DMS 273 (cell line): ENCODE measurements around the gene DMWD.
A peak's percentile ranks its signal among the peaks of the same experiment; 100 is the strongest.
"Not testable (repeated sequence)": the region's sequence is repeated elsewhere in the genome, so short reads cannot be mapped to it uniquely, and the experiment has no call there.

Experiments
- DNase-seq: peaks from one replicate; lab custom pipeline; 2025; ENCODE audit not compliant: unreplicated experiment; lab: John Stamatoyannopoulos, UW

Gene DMWD

DNA sequence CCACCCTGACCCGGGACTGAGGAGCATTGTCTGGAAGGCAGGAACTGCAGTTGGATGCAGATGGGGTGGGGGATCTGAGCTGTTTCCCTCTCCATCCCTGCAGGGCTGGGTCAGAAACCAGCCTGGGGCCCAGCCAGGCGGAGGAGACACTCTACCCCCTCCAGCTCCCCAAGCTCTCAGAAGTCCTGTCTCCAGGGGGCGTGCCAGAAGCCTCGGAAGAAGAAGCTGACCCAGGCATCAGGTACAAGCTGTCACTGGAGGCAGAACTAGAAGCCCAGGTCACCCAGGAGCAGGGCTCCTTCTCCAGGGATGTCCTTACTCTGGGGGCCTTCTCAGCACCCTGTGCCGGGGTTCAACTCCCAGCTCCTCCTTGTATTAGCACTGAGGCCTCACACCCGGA lies 39.1 kb downstream of the DMWD start:
- DNase-seq, result no peak

DNA sequence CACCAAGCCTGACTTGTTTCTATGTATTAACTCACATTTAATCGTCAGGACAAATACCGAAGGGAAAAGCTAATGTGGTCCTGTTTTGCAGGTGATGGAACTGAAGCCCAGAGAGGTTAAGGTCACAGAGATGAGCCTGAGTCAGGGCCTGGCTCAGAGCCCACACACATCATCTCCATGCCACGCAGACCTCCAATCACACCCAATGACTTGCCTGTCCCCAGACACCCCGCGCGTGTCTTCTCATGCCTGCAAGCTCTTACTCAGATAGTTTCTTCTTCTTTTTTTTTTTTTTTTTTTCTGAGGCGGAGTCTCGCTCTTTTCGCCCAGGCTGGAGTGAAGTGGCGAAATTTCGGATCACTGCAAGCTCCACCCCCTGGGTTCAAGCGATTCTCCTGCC lies 40.0 kb downstream of the DMWD start:
- no peak for DNase-seq

DNA sequence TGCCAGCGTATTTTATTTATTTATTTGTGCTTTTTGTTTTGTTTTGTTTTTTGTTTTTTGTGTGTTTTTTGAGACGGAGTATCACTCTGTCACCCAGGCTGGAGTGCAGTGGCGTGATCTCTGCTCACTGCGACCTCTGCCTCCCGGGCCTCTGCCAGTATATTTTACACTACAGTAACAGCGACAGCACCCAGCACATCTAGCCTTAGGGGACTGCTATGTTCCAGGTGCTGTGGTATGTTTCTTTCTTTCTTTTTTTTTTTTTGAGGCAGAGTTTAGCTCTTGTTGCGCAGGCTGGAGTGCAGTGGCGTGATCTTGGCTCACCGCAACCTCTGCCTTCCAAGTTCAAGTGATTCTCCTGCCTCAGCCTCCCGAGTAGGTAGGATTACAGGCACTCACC lies 41.2 kb downstream of the DMWD start:
- DNase-seq, result not testable (repeated sequence)

DNA sequence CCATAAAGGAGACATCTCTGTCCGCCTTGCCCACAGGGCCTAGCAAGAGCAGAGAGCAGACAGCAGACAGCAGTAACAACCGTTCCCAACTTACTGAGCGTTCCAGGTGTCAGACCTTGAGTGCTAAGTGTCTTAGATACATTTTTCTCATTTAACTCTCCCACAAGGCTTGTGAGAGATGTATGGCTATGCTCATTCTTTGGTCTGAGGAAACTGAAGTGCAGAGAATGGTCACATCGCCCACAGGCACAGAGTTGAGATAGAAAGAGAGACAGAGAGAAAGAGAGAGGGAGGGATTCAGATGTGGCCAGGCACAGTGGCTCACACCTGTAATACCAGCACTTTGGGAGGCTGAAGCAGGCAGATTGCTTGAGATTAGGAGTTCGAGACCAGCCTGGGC lies 45.1 kb downstream of the DMWD start:
- DNase-seq, result no peak

DNA sequence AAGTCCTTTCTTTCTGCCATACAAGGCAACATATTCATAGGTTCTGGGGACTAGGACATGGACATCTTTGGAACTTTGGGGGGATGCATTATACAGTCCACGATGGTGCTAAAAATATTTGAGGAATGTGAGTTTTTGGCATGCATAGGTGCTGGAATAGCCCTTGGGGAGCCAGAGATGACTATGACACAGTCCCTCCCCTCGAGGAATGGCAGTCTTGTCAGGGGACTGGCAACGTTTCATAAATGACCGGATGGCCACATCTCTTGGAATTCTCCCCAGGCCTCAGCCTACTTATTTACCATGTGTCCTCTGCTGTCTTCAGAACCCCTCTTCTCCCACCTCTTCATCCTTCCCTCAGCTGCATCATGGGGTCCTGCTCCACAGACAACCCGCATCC lies 45.8 kb downstream of the DMWD start:
- DNase-seq, result no peak

DNA sequence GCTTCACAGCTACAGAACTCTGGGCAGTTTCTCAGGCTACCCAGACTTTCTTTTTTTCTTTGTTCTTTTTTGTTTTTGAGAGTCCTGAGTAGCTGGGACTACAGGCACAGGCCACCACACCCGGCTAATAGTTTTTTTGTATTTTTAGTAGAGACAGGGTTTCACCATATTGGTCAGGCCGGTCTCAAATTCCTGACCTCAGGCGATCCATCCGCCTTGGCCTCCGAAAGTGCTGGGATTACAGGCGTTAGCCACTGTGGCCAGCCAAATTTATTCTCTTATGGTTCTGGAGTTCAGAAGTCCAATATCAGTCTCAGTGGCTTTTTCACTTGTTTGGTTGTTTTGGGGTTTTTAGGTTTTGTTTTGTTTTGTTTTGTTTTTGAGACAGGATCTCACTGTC lies 47.0 kb downstream of the DMWD start:
- no peak for DNase-seq

DNA sequence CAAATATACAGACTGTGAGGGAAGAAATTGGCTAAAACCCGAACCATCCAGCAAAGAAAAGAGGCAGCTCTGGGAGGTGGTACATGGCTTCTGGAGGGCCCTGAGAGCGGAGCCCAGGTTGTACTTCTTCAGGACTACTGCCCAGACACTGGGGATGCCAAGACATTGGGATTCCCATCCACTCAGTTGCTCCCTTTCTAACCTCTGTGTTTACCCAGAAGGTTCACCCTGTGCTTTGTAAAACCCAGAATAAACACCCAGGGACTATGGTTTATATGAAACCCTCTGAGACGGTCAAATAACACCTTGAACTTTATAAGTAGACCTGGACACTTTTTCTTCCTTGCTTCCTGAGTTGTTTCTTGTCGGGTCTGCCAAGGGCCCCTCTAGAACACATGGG lies 49.7 kb downstream of the DMWD start:
- DNase-seq, result no peak

DNA sequence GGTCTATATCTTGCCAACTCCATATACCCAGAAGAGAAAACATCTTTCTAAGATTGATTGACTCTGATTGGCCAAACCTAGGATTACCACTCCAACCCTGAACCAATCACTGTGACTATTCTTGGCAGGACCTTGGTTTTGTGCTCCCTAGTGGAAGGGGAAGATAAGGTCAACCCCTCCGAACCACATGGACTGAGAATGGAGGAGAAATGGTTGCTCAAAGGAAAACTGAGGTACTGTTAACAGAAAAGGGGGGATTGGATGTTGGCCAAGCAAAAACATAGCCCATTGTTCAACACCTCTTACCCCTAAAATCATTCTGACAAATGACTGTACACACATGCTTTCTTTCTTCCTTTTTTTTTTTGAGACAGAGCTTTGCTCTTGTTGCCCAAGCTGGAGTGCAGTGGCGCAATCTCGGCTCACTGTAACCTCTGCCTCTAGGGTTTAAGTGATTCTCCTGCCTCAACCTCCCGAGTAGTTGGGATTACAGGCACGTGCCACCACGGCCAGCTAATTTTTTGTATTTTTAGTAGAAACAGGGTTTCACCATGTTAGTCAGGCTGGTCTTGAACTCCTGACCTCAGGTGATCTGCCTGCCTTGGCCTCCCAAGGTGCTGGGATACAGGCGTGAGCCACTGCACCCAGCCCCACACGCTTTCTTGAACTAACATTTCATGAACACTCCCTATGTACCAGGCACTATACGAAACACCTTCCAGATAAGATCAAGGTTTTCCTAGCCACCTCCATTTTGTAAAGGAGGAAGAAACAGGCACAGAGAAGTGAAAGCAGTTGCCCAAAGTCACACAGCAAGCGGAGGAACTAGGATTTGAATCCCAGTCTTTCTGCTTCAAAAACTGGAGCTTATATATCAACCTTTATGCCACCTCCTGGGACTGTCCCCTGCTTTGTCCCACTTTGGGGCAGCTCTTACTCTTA lies 52.9 kb downstream of the DMWD start:
- peak; percentile 40 for DNase-seq

DNA sequence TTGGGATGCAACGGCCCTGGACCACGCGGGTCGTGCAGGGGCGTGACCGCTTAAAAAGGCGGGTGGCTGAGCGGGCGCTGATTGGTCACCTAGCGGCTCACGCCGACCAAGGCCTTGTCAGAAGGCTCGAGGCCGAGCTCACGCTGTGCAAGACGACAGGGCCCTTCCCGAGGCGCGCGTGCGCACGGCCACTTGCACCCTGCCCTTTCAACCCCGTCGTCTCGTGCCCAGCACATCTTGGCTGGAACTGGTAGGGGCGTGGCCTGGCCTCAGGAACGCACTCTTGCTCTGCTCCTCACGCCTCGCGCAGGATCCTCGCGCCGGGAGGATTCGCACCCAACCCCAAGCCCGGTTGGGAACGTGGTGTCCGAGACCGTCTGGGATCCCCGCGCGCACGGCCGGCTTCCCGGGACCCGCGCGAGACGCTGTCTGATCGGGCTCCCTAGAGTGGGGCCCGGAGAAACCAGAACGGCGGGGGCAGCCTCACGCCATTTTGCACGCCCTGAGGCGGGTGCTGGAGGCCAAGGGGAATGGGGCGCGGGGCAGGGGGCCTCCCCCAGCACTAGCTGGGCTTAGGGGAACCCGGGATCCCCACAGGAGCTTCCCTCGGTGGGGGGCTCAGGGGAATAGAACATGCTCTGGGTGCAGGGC lies 59.4 kb downstream of the DMWD start, which contains the start of gene MEIOSIN:
MEIOSIN (plus strand) TSS at position 280 of the 651 bp plus-strand sequence. CDS start 1,938 bp downstream, outside the sequence.
- no peak for DNase-seq
